Adrenal gland (tissue), 12 donors: ENCODE data around the gene TLE5. TPM values are rescaled to one million over a fixed set of nuclear protein-coding genes. Genes with fewer than 3 reads are reported as not detected.

ENCODE experiments used
- DNase-seq, 7 donors: peaks; one replicate each; pipeline ENCODE4 v3.0.0-alpha.2; 2019 to 2020
- H3K27ac ChIP-seq, 5 donors: fragments of 200-600 bp; sonication (generic) in 4 of 5; 1 replicate in 3 of 5; 2 replicates in 2 of 5; pipeline versions ENCODE4 v1.5.1 to v1.8.0; 2016 to 2020; ENCODE audit warnings: mild to moderate bottlenecking in 1 of 5
- H3K27me3 ChIP-seq: fragments of 200-600 bp; 2 replicates; pipeline ENCODE4 v1.8.0; 2021
- H3K36me3 ChIP-seq, 2 donors: fragments of 200-600 bp; replicated peaks in 1 of 2; 1 replicate in 1 of 2; 2 replicates in 1 of 2; pipeline versions ENCODE4 v1.5.1 to v1.8.0; 2018 to 2022
- H3K4me1 ChIP-seq, 2 donors: fragments of 200-600 bp; replicated peaks in 1 of 2; 1 replicate in 1 of 2; 2 replicates in 1 of 2; pipeline versions ENCODE4 v1.5.1 to v1.8.0; 2018 to 2021
- H3K4me3 ChIP-seq, 4 donors: fragments of 200-600 bp; sonication (generic) in 3 of 4; one replicate each; pipeline ENCODE4 v1.5.1; 2016 to 2018
- H3K9me3 ChIP-seq, 3 donors: fragments of 200-600 bp; sonication (generic) in 1 of 3; replicated peaks in 1 of 3; 1 replicate in 2 of 3; 2 replicates in 1 of 3; pipeline versions ENCODE4 v1.5.1 to v1.8.0; 2016 to 2021
- CTCF ChIP-seq, 6 experiments: fragments of 450-650 bp in 4 of 6; fragments of 200-600 bp in 2 of 6; sonication (generic) in 1 of 6; IDR thresholded peaks; 1 replicate in 5 of 6; 2 replicates in 1 of 6; pipeline versions ENCODE4 v1.5.1 to v1.8.0; 2016 to 2021; ENCODE audit warnings: antibody characterized with exemption in 6 of 6, mild to moderate bottlenecking in 2 of 6, moderate library complexity in 1 of 6
- POLR2A ChIP-seq, 2 donors: fragments of 450-650 bp; IDR thresholded peaks; one replicate each; pipeline ENCODE4 v1.6.1; 2017; ENCODE audit warnings: antibody characterized with exemption in 2 of 2, mild to moderate bottlenecking in 2 of 2, moderate library complexity in 1 of 2
- WGBS, 4 donors: extraction: QIAGEN DNeasy Blood & Tissue Kit in 2 of 4; methylation state at CpG; one replicate each; pipeline versions ENCODE4 v1.1.5 to v1.1.7; 2013 to 2017; 5-methylcytosine and 5-hydroxymethylcytosine counted together
- intact Hi-C, 2 donors: fragments of 100-400 bp; cut with DNase I; formaldehyde crosslinking; loops; one replicate each; pipeline versions ENCODE4 v1.14.1 to v1.15.0; 2022 to 2023
- polyA plus RNA-seq, 3 donors: library from polyadenylated mRNA; stranded (reverse); fragments of 200-250 nt in 2 of 3; fragments of 350-450 nt in 1 of 3; fragmentation: Illumina TruSeq in 1 of 3; extraction: RNeasy Lipid Tissue Mini Kit (QIAGEN cat#74804) in 1 of 3; gene quantifications; one replicate each; pipeline ENCODE4 v1.2.3, GENCODE V29; 2013 to 2014
- total RNA-seq, 9 donors: library from RNA; depleted of rRNA in 4 of 9; stranded (reverse); fragments of >200 nt in 4 of 9; fragments of 120-200 nt in 1 of 9; fragmentation: NEBNext Ultra II Directional in 1 of 9; extraction: Animal tissue kit (Norgen Biotek cat#: 25700) in 1 of 9; gene quantifications; one replicate each; pipeline versions ENCODE4 v1.1.0 to v1.2.4, GENCODE V29; 2013 to 2023
- donor health status: healthy with polysubstance abuse.
- donor health status: Bipolar disorder and iron deficiency.
- donor health status: DM: yes; HTN: yes; CAD: no.
- donor health status: DM: no; HTN: no; CAD: no.
- donor health status: DM: no; HTN: no; CAD: no.
- donor health status: DM: yes; HTN: yes; CAD: no.

Gene TLE5
- total and polyA plus RNA-seq, 12 donors = 167 to 2,300 (median 670) TPM

- no peaks in the 10 kb centered on the region for H3K9me3 ChIP-seq
- H3K36me3 ChIP-seq = peaks cover 0 to 59% of the 10 kb centered on the region in 2 donors
- 31 to 70% (median 50%) methylated on average over 11 to 31 of the region's 31 CpGs for WGBS, 4 donors
- intact Hi-C loops = no loop called here
- no peak overlapping the region for H3K4me3 ChIP-seq
- DNase-seq = peak in 2 of 7 donors; percentile 53 to 55
- no peaks in the 10 kb centered on the region for H3K27me3 ChIP-seq
- peak overlapping the region in 4 of 5 donors; percentile 53 to 97 (median 94) for H3K27ac ChIP-seq
- TF ChIP-seq CTCF (IDR thresholded peaks at IDR 0.05) = no peak
- TF ChIP-seq POLR2A (IDR thresholded peaks at IDR 0.05) = no peak
- H3K4me1 ChIP-seq = peaks cover 41 to 59% of the 10 kb centered on the region in 2 donors
Observed at GRCh38 chr19:3055741-3056416, 6.4 kb downstream of the TLE5 start.

DNA sequence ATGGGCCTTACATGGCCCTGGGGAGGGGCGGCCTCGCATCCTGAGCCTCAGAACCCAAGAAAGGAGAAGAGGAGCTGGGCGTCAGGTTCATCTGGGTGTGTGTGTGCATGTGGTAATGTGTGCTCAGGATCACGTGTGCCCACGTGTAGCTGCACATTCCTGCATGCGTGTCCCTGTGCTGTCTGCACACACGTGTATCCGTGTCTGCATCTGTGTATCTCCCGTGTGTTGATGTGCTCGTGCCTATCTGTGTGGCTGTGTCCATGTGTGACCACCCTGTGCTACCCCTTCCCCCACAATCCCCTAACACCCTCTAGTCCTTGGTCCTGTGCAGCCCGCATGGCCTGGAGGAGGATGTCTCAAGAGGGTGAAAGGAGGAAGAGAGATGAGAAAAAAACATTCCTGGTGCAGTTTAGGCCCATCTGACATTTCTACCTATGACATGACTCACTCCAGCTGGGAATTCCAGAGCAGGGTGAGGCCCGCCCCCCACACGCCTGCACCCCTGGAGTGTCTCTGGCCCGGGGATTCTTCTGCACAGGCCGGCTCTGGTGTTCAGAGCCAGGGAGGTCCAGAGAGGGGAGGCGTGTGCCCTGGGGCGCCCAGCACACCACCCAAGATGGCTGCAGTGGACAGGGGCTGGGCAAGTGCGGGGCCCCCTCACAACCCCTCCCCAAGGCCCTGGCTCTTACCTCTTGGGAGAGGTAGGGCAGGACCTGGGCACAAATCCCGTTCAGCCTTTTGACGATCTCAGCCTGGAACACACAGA lies 7.1 kb downstream of the TLE5 start:
- Histone ChIP-seq H3K36me3 (peaks cover 0 to 59% of the 10 kb centered on the region in 2 donors), H3K27me3 (no peaks in the 10 kb centered on the region), H3K4me3 (no peak overlapping the region), H3K27ac (peak overlapping the region in 4 of 5 donors; percentile 53 to 96 (median 82)), H3K4me1 (peaks cover 34 to 53% of the 10 kb centered on the region in 2 donors), H3K9me3 (no peaks in the 10 kb centered on the region)
- intact Hi-C loops = no loop called here
- TF ChIP-seq POLR2A (IDR thresholded peaks at IDR 0.05) = no peak
- no peak for TF ChIP-seq CTCF (IDR thresholded peaks at IDR 0.05)
- 61 to 86% (median 69%) methylated on average over 8 to 20 of the region's 20 CpGs for WGBS, 4 donors
- no peak for DNase-seq

DNA sequence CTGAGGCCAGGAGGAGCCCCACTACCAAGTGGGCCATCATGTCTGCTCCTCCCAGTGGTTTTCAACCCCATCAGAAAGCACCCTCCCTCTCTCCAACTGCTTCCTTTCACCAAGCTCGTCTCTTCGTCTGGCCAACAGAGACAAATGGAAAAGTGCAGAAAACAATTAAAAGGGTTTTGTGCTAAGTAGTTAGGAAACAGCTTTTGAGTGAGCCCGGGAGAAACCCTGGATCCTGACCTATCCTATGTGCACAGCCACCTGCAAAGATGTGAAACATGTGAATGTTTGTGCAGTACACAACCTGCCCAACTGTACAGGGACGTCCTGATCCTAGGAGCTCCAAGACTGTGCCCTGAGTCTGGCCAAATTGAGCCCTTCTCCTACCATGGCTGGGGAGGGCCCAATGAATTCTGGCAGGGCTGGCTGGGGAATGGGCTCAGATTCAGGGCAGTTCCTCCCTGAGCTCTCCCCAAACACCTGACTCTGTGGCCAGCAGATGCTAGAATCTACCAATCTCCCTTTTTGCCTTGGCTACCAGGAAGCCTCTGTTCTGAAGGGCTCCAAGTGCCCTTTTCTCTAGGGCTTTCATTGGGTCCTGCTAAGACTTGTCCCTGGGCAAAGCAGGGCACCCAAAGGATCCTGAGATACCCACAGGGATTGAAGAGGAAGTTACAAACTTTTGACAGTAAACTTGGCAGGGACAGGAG lies 7.9 kb downstream of the TLE5 start:
- intact Hi-C loops = no loop called here
- H3K4me1 ChIP-seq = peaks cover 34 to 46% of the 10 kb centered on the region in 2 donors
- 58 to 74% (median 61%) methylated on average over 4 of the region's 4 CpGs for WGBS, 4 donors
- H3K4me3 ChIP-seq = no peak overlapping the region
- no peak for DNase-seq
- peak overlapping the region in 2 of 5 donors; percentile 15 to 96 for H3K27ac ChIP-seq
- H3K27me3 ChIP-seq = no peaks in the 10 kb centered on the region
- no peaks in the 10 kb centered on the region for H3K9me3 ChIP-seq
- peaks cover 0 to 51% of the 10 kb centered on the region in 2 donors for H3K36me3 ChIP-seq
- TF ChIP-seq CTCF (IDR thresholded peaks at IDR 0.05) (no peak), POLR2A (IDR thresholded peaks at IDR 0.05) (no peak)

DNA sequence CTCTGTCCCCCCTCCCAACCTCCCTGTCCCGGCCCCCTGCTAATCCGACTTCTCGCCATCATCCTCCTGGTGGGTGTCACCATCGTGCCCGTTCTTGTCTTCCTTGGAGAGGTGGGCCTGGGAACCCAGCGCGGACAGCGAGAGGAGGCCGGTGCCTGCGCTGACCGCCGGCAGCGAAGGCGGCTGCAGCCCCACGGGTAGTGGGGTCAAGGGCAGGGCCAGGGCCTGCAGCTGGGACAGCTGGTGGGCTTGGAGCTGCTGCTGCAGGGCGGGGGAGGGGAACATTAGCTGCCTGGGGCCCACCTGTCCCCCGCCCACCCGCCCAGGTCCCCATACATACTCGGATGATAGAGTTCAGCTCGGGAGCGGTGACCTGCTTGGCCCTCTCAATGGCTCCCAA lies 8.5 kb downstream of the TLE5 start:
- WGBS, 4 donors = 49 to 79% (median 67%) methylated on average over 13 to 21 of the region's 21 CpGs

More for the DNA sequence above, 8.5 kb downstream of the TLE5 start:
- TF ChIP-seq POLR2A (IDR thresholded peaks at IDR 0.05) (no peak), CTCF (IDR thresholded peaks at IDR 0.05) (no peak)
- Histone ChIP-seq H3K27ac (peak overlapping the region in 2 of 5 donors; percentile 26 to 96), H3K9me3 (no peaks in the 10 kb centered on the region), H3K36me3 (peaks cover 0 to 45% of the 10 kb centered on the region in 2 donors), H3K4me3 (no peak overlapping the region), H3K4me1 (peaks cover 31 to 39% of the 10 kb centered on the region in 2 donors), H3K27me3 (no peaks in the 10 kb centered on the region)
- intact Hi-C loops = no loop called here
- DNase-seq = no peak
